Measurements from ENCODE around the gene GRID1. TPM values are rescaled to one million over a fixed set of nuclear protein-coding genes. Genes with fewer than 3 reads are reported as not detected.

The GRID1 gene
- total and polyA plus RNA-seq, 2 experiments from 2014 or later = not detected

- Histone ChIP-seq H3K4me2 (ENCODE audit: unreplicated experiment) (no peak overlapping the region), H2AFZ (no peak overlapping the region), H3F3A (ENCODE audit: insufficient read depth) (no peaks in the 10 kb centered on the region), H3K9me2 (ENCODE audit: insufficient read depth) (no peaks in the 10 kb centered on the region), H3K27ac (no peak overlapping the region), H3K79me2 (ENCODE audit: insufficient read depth) (no peaks in the 10 kb centered on the region), H4K20me1 (ENCODE audit: insufficient read depth) (no peaks in the 10 kb centered on the region), H3K4me1 (ENCODE audit: insufficient read depth) (no peaks in the 10 kb centered on the region), H3K4me3 (no peak overlapping the region), H3K27me3 (replicated peaks; ENCODE audit: insufficient read depth) (no peaks in the 10 kb centered on the region), H3K9ac (no peak overlapping the region), H3K9me3 (ENCODE audit: low read depth) (no peaks in the 10 kb centered on the region), H3K36me3 (ENCODE audit: low read depth) (no peaks in the 10 kb centered on the region)
- TF ChIP-seq EZH2 (IDR thresholded peaks at IDR 0.05; ENCODE audit: insufficient read depth, poor library complexity, severe bottlenecking) (no peak), EZH2phosphoT487 (IDR thresholded peaks at IDR 0.05; ENCODE audit: insufficient read depth, low read depth) (no peak)
- no peak for DNase-seq
- 19 to 29% methylated on average over 2 of the region's 2 CpGs for WGBS, 2 experiments (ENCODE audit: low coverage in 1 of 2, low lambda C conversion rate in 2 of 2, missing lambda C conversion rate in 2 of 2)
- in situ Hi-C loops (cut with MboI) = no loop called here
Measured at GRCh38 chr10:85781404-85781803, 585.2 kb downstream of the GRID1 start.

GRCh38 chr10:85778074-85778473, 588.5 kb downstream of the GRID1 start:
- Histone ChIP-seq H3K4me2 (ENCODE audit: unreplicated experiment) (no peak overlapping the region), H3K9me3 (ENCODE audit: low read depth) (no peaks in the 10 kb centered on the region), H3K79me2 (ENCODE audit: insufficient read depth) (no peaks in the 10 kb centered on the region), H3K4me3 (no peak overlapping the region), H3K27me3 (replicated peaks; ENCODE audit: insufficient read depth) (no peaks in the 10 kb centered on the region), H3K4me1 (ENCODE audit: insufficient read depth) (no peaks in the 10 kb centered on the region), H3K9me2 (ENCODE audit: insufficient read depth) (no peaks in the 10 kb centered on the region), H3K27ac (no peak overlapping the region), H3F3A (ENCODE audit: insufficient read depth) (no peaks in the 10 kb centered on the region), H3K9ac (no peak overlapping the region), H2AFZ (no peak overlapping the region), H4K20me1 (ENCODE audit: insufficient read depth) (no peaks in the 10 kb centered on the region), H3K36me3 (ENCODE audit: low read depth) (no peaks in the 10 kb centered on the region)
- WGBS, 2 experiments (ENCODE audit: low coverage in 1 of 2, low lambda C conversion rate in 2 of 2, missing lambda C conversion rate in 2 of 2) = 4 to 9% methylated on average over 2 of the region's 2 CpGs
- TF ChIP-seq EZH2phosphoT487 (IDR thresholded peaks at IDR 0.05; ENCODE audit: insufficient read depth, low read depth) (no peak), EZH2 (IDR thresholded peaks at IDR 0.05; ENCODE audit: insufficient read depth, poor library complexity, severe bottlenecking) (no peak)
- DNase-seq = no peak
- in situ Hi-C loops (cut with MboI) = no loop called here

GRCh38 chr10:85767891-85768290, 598.7 kb downstream of the GRID1 start:
- no peaks in the 10 kb centered on the region for H3K9me2 ChIP-seq (ENCODE audit: insufficient read depth)
- 0 to 3% methylated on average over 2 of the region's 2 CpGs for WGBS, 2 experiments (ENCODE audit: low coverage in 1 of 2, low lambda C conversion rate in 2 of 2, missing lambda C conversion rate in 2 of 2)
- in situ Hi-C loops (cut with MboI) = no loop called here
- no peaks in the 10 kb centered on the region for H3K27me3 ChIP-seq (replicated peaks; ENCODE audit: insufficient read depth)
- DNase-seq = no peak
- H3K4me1 ChIP-seq (ENCODE audit: insufficient read depth) = no peaks in the 10 kb centered on the region
- no peaks in the 10 kb centered on the region for H3K9me3 ChIP-seq (ENCODE audit: low read depth)
- H3K27ac ChIP-seq = no peak overlapping the region
- H4K20me1 ChIP-seq (ENCODE audit: insufficient read depth) = no peaks in the 10 kb centered on the region
- H3K4me2 ChIP-seq (ENCODE audit: unreplicated experiment) = no peak overlapping the region
- H2AFZ ChIP-seq = no peak overlapping the region
- H3F3A ChIP-seq (ENCODE audit: insufficient read depth) = no peaks in the 10 kb centered on the region
- no peak overlapping the region for H3K9ac ChIP-seq
- TF ChIP-seq EZH2phosphoT487 (IDR thresholded peaks at IDR 0.05; ENCODE audit: insufficient read depth, low read depth) (no peak), EZH2 (IDR thresholded peaks at IDR 0.05; ENCODE audit: insufficient read depth, poor library complexity, severe bottlenecking) (no peak)
- no peak overlapping the region for H3K4me3 ChIP-seq
- H3K79me2 ChIP-seq (ENCODE audit: insufficient read depth) = no peaks in the 10 kb centered on the region
- H3K36me3 ChIP-seq (ENCODE audit: low read depth) = no peaks in the 10 kb centered on the region

GRCh38 chr10:85764108-85764507, 602.5 kb downstream of the GRID1 start:
- no peak overlapping the region for H3K27ac ChIP-seq
- H3K4me2 ChIP-seq (ENCODE audit: unreplicated experiment) = no peak overlapping the region
- no peak overlapping the region for H2AFZ ChIP-seq
- no peaks in the 10 kb centered on the region for H3K9me2 ChIP-seq (ENCODE audit: insufficient read depth)
- no peak for DNase-seq
- no peak overlapping the region for H3K4me3 ChIP-seq
- no peaks in the 10 kb centered on the region for H3K36me3 ChIP-seq (ENCODE audit: low read depth)
- no peak for TF ChIP-seq EZH2phosphoT487 (IDR thresholded peaks at IDR 0.05; ENCODE audit: insufficient read depth, low read depth)
- TF ChIP-seq EZH2 (IDR thresholded peaks at IDR 0.05; ENCODE audit: insufficient read depth, poor library complexity, severe bottlenecking) = no peak
- in situ Hi-C loops (cut with MboI) = no loop called here
- H3F3A ChIP-seq (ENCODE audit: insufficient read depth) = no peaks in the 10 kb centered on the region
- no peaks in the 10 kb centered on the region for H4K20me1 ChIP-seq (ENCODE audit: insufficient read depth)
- H3K27me3 ChIP-seq (replicated peaks; ENCODE audit: insufficient read depth) = no peaks in the 10 kb centered on the region
- H3K79me2 ChIP-seq (ENCODE audit: insufficient read depth) = no peaks in the 10 kb centered on the region
- no peak overlapping the region for H3K9ac ChIP-seq
- 10 to 15% methylated on average over 2 of the region's 2 CpGs for WGBS, 2 experiments (ENCODE audit: low coverage in 1 of 2, low lambda C conversion rate in 2 of 2, missing lambda C conversion rate in 2 of 2)
- no peaks in the 10 kb centered on the region for H3K9me3 ChIP-seq (ENCODE audit: low read depth)
- H3K4me1 ChIP-seq (ENCODE audit: insufficient read depth) = no peaks in the 10 kb centered on the region

GRCh38 chr10:85761906-85762445, 604.6 kb downstream of the GRID1 start:
- Histone ChIP-seq H3K27ac (no peak overlapping the region), H3F3A (ENCODE audit: insufficient read depth) (no peaks in the 10 kb centered on the region), H3K36me3 (ENCODE audit: low read depth) (no peaks in the 10 kb centered on the region), H4K20me1 (ENCODE audit: insufficient read depth) (no peaks in the 10 kb centered on the region), H3K9me3 (ENCODE audit: low read depth) (no peaks in the 10 kb centered on the region), H3K9me2 (ENCODE audit: insufficient read depth) (no peaks in the 10 kb centered on the region), H3K27me3 (replicated peaks; ENCODE audit: insufficient read depth) (no peaks in the 10 kb centered on the region), H2AFZ (no peak overlapping the region), H3K4me2 (ENCODE audit: unreplicated experiment) (no peak overlapping the region), H3K4me1 (ENCODE audit: insufficient read depth) (no peaks in the 10 kb centered on the region), H3K9ac (no peak overlapping the region), H3K79me2 (ENCODE audit: insufficient read depth) (no peaks in the 10 kb centered on the region), H3K4me3 (no peak overlapping the region)
- in situ Hi-C loops (cut with MboI) = no loop called here
- no peak for DNase-seq
- TF ChIP-seq EZH2 (IDR thresholded peaks at IDR 0.05; ENCODE audit: insufficient read depth, poor library complexity, severe bottlenecking) (no peak), EZH2phosphoT487 (IDR thresholded peaks at IDR 0.05; ENCODE audit: insufficient read depth, low read depth) (no peak)
- 0 to 5% methylated on average over 3 of the region's 3 CpGs for WGBS, 2 experiments (ENCODE audit: low coverage in 1 of 2, low lambda C conversion rate in 2 of 2, missing lambda C conversion rate in 2 of 2)
